Vagina (tissue), 2 donors: ENCODE measurements around the gene SETD2. TPM values are rescaled to one million over a fixed set of nuclear protein-coding genes. Genes with fewer than 3 reads are reported as not detected.

Source experiments
- DNase-seq, 2 donors: peaks; one replicate each; pipeline ENCODE4 v3.0.0-alpha.2; 2017; ENCODE audit errors: extremely low spot score in 2 of 2
- H3K27ac ChIP-seq: fragments of 200-600 bp; sonication (generic); one replicate; pipeline ENCODE4 v1.5.1; 2019
- H3K27me3 ChIP-seq: fragments of 200-600 bp; sonication (generic); one replicate; pipeline ENCODE4 v1.5.1; 2019
- H3K36me3 ChIP-seq, 2 donors: fragments of 200-600 bp; sonication (generic); one replicate each; pipeline ENCODE4 v1.5.1; 2017 to 2019
- H3K4me1 ChIP-seq: fragments of 200-600 bp; sonication (generic); one replicate; pipeline ENCODE4 v1.5.1; 2019
- H3K4me3 ChIP-seq, 2 donors: fragments of 200-600 bp; sonication (generic); 1 replicate in 1 of 2; 2 replicates in 1 of 2; pipeline ENCODE4 v1.5.1; 2016 to 2019
- H3K9me3 ChIP-seq: fragments of 200-600 bp; sonication (generic); one replicate; pipeline ENCODE4 v1.5.1; 2019
- CTCF ChIP-seq, 3 experiments: fragments of 450-650 bp in 2 of 3; fragments of 200-600 bp in 1 of 3; sonication (generic) in 1 of 3; IDR thresholded peaks; one replicate each; pipeline ENCODE4 v1.5.1; 2017 to 2019; ENCODE audit warnings: antibody characterized with exemption in 3 of 3, mild to moderate bottlenecking in 2 of 3, moderate library complexity in 2 of 3
- POLR2A ChIP-seq, 2 donors: fragments of 450-650 bp; IDR thresholded peaks; one replicate each; pipeline ENCODE4 v1.6.1; 2017; ENCODE audit warnings: antibody characterized with exemption in 2 of 2, mild to moderate bottlenecking in 2 of 2, moderate library complexity in 2 of 2
- POLR2AphosphoS5 ChIP-seq, 2 donors: sonication (generic); formaldehyde crosslinking; IDR thresholded peaks; one replicate each; pipeline ENCODE4 v1.9.0; 2017; ENCODE audit warnings: antibody characterized with exemption in 2 of 2, mild to moderate bottlenecking in 2 of 2, low read depth in 1 of 2; ENCODE audit not compliant: insufficient read depth in 1 of 2
- intact Hi-C: fragments of 100-400 bp; cut with DNase I; formaldehyde crosslinking; loops from one replicate; pipeline ENCODE4 v1.15.1; 2023
- total RNA-seq: library from RNA; depleted of rRNA; stranded (reverse); fragments of >200 nt; gene quantifications from one replicate; pipeline ENCODE4 v1.2.3, GENCODE V29; 2016

SETD2 gene
- total RNA-seq, 1 donor from 2014 or later = 55.5 TPM

GRCh38 chr3:47109393-47109792 lies 54.5 kb downstream of the SETD2 start:
- intact Hi-C loops = no loop called here
- H3K36me3 ChIP-seq = peaks cover 0 to 31% of the 10 kb centered on the region in 2 donors
- no peak for DNase-seq
- H3K4me3 ChIP-seq = no peak overlapping the region
- H3K4me1 ChIP-seq = no peaks in the 10 kb centered on the region
- no peak overlapping the region for H3K27ac ChIP-seq
- no peaks in the 10 kb centered on the region for H3K27me3 ChIP-seq
- no peak for TF ChIP-seq POLR2AphosphoS5 (IDR thresholded peaks at IDR 0.05; ENCODE audit: insufficient read depth in 1 of 2, low read depth in 1 of 2)
- H3K9me3 ChIP-seq = no peaks in the 10 kb centered on the region

- Histone ChIP-seq H3K36me3 (peaks cover 0 to 23% of the 10 kb centered on the region in 2 donors), H3K27me3 (no peaks in the 10 kb centered on the region), H3K9me3 (no peaks in the 10 kb centered on the region), H3K4me1 (no peaks in the 10 kb centered on the region), H3K27ac (no peak overlapping the region), H3K4me3 (no peak overlapping the region)
- no peak for DNase-seq
- intact Hi-C loops = no loop called here
- no peak for TF ChIP-seq POLR2AphosphoS5 (IDR thresholded peaks at IDR 0.05; ENCODE audit: insufficient read depth in 1 of 2, low read depth in 1 of 2)
- TF ChIP-seq POLR2A (IDR thresholded peaks at IDR 0.05) = no peak
- no peak for TF ChIP-seq CTCF (IDR thresholded peaks at IDR 0.05)
Measured at GRCh38 chr3:47108546-47108945, 55.4 kb downstream of the SETD2 start.

GRCh38 chr3:47104259-47104658 lies 59.7 kb downstream of the SETD2 start:
- intact Hi-C loops = no loop called here
- H3K9me3 ChIP-seq = no peaks in the 10 kb centered on the region
- DNase-seq = no peak
- H3K36me3 ChIP-seq = peaks cover 0 to 28% of the 10 kb centered on the region in 2 donors
- no peak overlapping the region for H3K4me3 ChIP-seq
- TF ChIP-seq POLR2A (IDR thresholded peaks at IDR 0.05) (no peak), POLR2AphosphoS5 (IDR thresholded peaks at IDR 0.05; ENCODE audit: insufficient read depth in 1 of 2, low read depth in 1 of 2) (no peak), CTCF (IDR thresholded peaks at IDR 0.05) (no peak)
- no peaks in the 10 kb centered on the region for H3K27me3 ChIP-seq
- H3K4me1 ChIP-seq = no peaks in the 10 kb centered on the region
- no peak overlapping the region for H3K27ac ChIP-seq

GRCh38 chr3:47103619-47104018 lies 60.3 kb downstream of the SETD2 start:
- intact Hi-C loops = no loop called here
- H3K27me3 ChIP-seq = no peaks in the 10 kb centered on the region
- H3K27ac ChIP-seq = no peak overlapping the region
- no peak overlapping the region for H3K4me3 ChIP-seq
- no peaks in the 10 kb centered on the region for H3K4me1 ChIP-seq
- DNase-seq = no peak
- H3K9me3 ChIP-seq = no peaks in the 10 kb centered on the region
- TF ChIP-seq POLR2A (IDR thresholded peaks at IDR 0.05) (no peak), POLR2AphosphoS5 (IDR thresholded peaks at IDR 0.05; ENCODE audit: insufficient read depth in 1 of 2, low read depth in 1 of 2) (no peak), CTCF (IDR thresholded peaks at IDR 0.05) (no peak)
- H3K36me3 ChIP-seq = peaks cover 0 to 28% of the 10 kb centered on the region in 2 donors

GRCh38 chr3:47102081-47102600 lies 61.8 kb downstream of the SETD2 start:
- Histone ChIP-seq H3K4me1 (no peaks in the 10 kb centered on the region), H3K27ac (no peak overlapping the region), H3K9me3 (no peaks in the 10 kb centered on the region), H3K4me3 (no peak overlapping the region), H3K36me3 (peaks cover 4 to 37% of the 10 kb centered on the region in 2 donors), H3K27me3 (no peaks in the 10 kb centered on the region)
- no peak for DNase-seq
- TF ChIP-seq CTCF (IDR thresholded peaks at IDR 0.05) (no peak), POLR2AphosphoS5 (IDR thresholded peaks at IDR 0.05; ENCODE audit: insufficient read depth in 1 of 2, low read depth in 1 of 2) (no peak), POLR2A (IDR thresholded peaks at IDR 0.05) (no peak)
- intact Hi-C loops = no loop called here
